WERI-Rb-1 (cell line): ENCODE data around the gene FSTL4.
"Not testable (repeated sequence)": the region's sequence is repeated elsewhere in the genome, so short reads cannot be mapped to it uniquely, and the experiment has no call there.

Source experiments
- DNase-seq: peaks from one replicate; pipeline ENCODE4 v3.0.0-alpha.2; 2020
- H3K27ac ChIP-seq: fragments of 250-450 bp; sonication (Bioruptor Pico); 2 replicates; pipeline ENCODE4 v1.5.1; 2020; ENCODE audit warnings: mild to moderate bottlenecking, moderate library complexity
- H3K27me3 ChIP-seq: fragments of 250-450 bp; sonication (Bioruptor Pico); 2 replicates; pipeline ENCODE4 v1.5.1; 2021; ENCODE audit warnings: mild to moderate bottlenecking, low read depth, moderate library complexity; ENCODE audit not compliant: insufficient read depth, severe bottlenecking
- H3K36me3 ChIP-seq: fragments of 250-450 bp; sonication (Bioruptor Pico); 2 replicates; pipeline ENCODE4 v1.5.1; 2020; ENCODE audit warnings: mild to moderate bottlenecking, moderate library complexity
- H3K4me3 ChIP-seq: 2 replicates; pipeline ENCODE4 v1.5.1; 2011; ENCODE audit warnings: low read depth, mild to moderate bottlenecking, control low read depth, low read length
- H3K9me3 ChIP-seq: fragments of 250-450 bp; sonication (Bioruptor Pico); 2 replicates; pipeline ENCODE4 v1.5.1; 2021; ENCODE audit warnings: mild to moderate bottlenecking, moderate library complexity; ENCODE audit not compliant: severe bottlenecking
- CTCF ChIP-seq: IDR thresholded peaks from 2 replicates; pipeline ENCODE4 v1.5.1; 2011; ENCODE audit warnings: low read depth, mild to moderate bottlenecking, control low read depth, inconsistent platforms, low read length

FSTL4 gene

GRCh38 chr5:133193794-133194193, 418.5 kb downstream of the FSTL4 start:
- Histone ChIP-seq H3K4me3 (no peak overlapping the region), H3K9me3 (no peaks in the 10 kb centered on the region), H3K27me3 (no peaks in the 10 kb centered on the region), H3K36me3 (no peaks in the 10 kb centered on the region), H3K27ac (no peak overlapping the region)
- no peak for DNase-seq
- no peak for TF ChIP-seq CTCF

GRCh38 chr5:133192716-133193115, 419.6 kb downstream of the FSTL4 start:
- Histone ChIP-seq H3K9me3 (no peaks in the 10 kb centered on the region), H3K27ac (no peak overlapping the region), H3K4me3 (no peak overlapping the region), H3K27me3 (no peaks in the 10 kb centered on the region), H3K36me3 (no peaks in the 10 kb centered on the region)
- DNase-seq: no peak
- TF ChIP-seq CTCF: no peak

- no peaks in the 10 kb centered on the region for H3K27me3 ChIP-seq
- no peak for DNase-seq
- TF ChIP-seq CTCF: no peak
- no peaks in the 10 kb centered on the region for H3K9me3 ChIP-seq
- H3K4me3 ChIP-seq: no peak overlapping the region
- H3K36me3 ChIP-seq: no peaks in the 10 kb centered on the region
- no peak overlapping the region for H3K27ac ChIP-seq
These were observed 422.5 kb downstream of the FSTL4 start for GRCh38 chr5:133189881-133190280.

- Histone ChIP-seq H3K27ac (no peak overlapping the region), H3K36me3 (no peaks in the 10 kb centered on the region), H3K9me3 (no peaks in the 10 kb centered on the region), H3K4me3 (no peak overlapping the region), H3K27me3 (no peaks in the 10 kb centered on the region)
- no peak for DNase-seq
- no peak for TF ChIP-seq CTCF
These were observed 432.9 kb downstream of the FSTL4 start for GRCh38 chr5:133179405-133179804.

GRCh38 chr5:133170756-133171387, 441.5 kb downstream of the FSTL4 start:
- not testable (repeated sequence) for H3K36me3 ChIP-seq, H3K27me3 ChIP-seq, DNase-seq, H3K27ac ChIP-seq, H3K4me3 ChIP-seq, H3K9me3 ChIP-seq

- no peaks in the 10 kb centered on the region for H3K27me3 ChIP-seq
- H3K9me3 ChIP-seq: no peaks in the 10 kb centered on the region
- no peak for DNase-seq
- no peak overlapping the region for H3K4me3 ChIP-seq
- no peak for TF ChIP-seq CTCF
- no peak overlapping the region for H3K27ac ChIP-seq
- H3K36me3 ChIP-seq: no peaks in the 10 kb centered on the region
These were observed 447.6 kb downstream of the FSTL4 start for GRCh38 chr5:133164759-133165158.
